Kidney (tissue), 14 donors: ENCODE data around the gene SLC10A2. TPM values are rescaled to one million over a fixed set of nuclear protein-coding genes. Genes with fewer than 3 reads are reported as not detected.
A peak's percentile ranks its signal among the peaks of the same experiment; 100 is the strongest.

Source experiments
- DNase-seq, 5 donors: peaks; one replicate each; pipeline ENCODE4 v3.0.0-alpha.2; 2013 to 2020
- FAIRE-seq: peaks from 2 replicates; lab custom pipeline; 2012; peaks lifted over from hg19 to GRCh38; lab: Jason Lieb, UNC
- H3K27ac ChIP-seq, 2 donors: one replicate each; pipeline ENCODE4 v1.7.0; 2013; ENCODE audit warnings: low read depth in 2 of 2, low read length in 2 of 2, inconsistent platforms in 1 of 2
- H3K27me3 ChIP-seq: one replicate; pipeline ENCODE4 v1.7.1; 2013; ENCODE audit warnings: low read length, inconsistent platforms; ENCODE audit not compliant: control insufficient read depth, insufficient read depth
- H3K36me3 ChIP-seq, 3 donors: one replicate each; pipeline versions ENCODE4 v1.7.0 to v1.7.1; 2013; ENCODE audit warnings: low read length in 3 of 3, control low read depth in 1 of 3, inconsistent platforms in 1 of 3; ENCODE audit not compliant: insufficient read depth in 3 of 3, control insufficient read depth in 2 of 3
- H3K4me1 ChIP-seq, 3 donors: one replicate each; pipeline versions ENCODE4 v1.7.0 to v1.7.1; 2013; ENCODE audit warnings: low read length in 3 of 3, inconsistent platforms in 1 of 3, low read depth in 1 of 3; ENCODE audit not compliant: control insufficient read depth in 2 of 3, insufficient read depth in 2 of 3
- H3K4me3 ChIP-seq, 3 donors: one replicate each; pipeline versions ENCODE4 v1.7.0 to v1.8.1; 2013; ENCODE audit warnings: low read length in 3 of 3, control low read depth in 1 of 3, inconsistent platforms in 1 of 3
- H3K9ac ChIP-seq, 3 donors: one replicate each; pipeline versions ENCODE4 v1.7.0 to v1.7.1; 2013; ENCODE audit warnings: low read length in 3 of 3, control low read depth in 1 of 3, inconsistent platforms in 1 of 3
- H3K9me3 ChIP-seq, 3 donors: one replicate each; pipeline versions ENCODE4 v1.7.0 to v1.7.1; 2013; ENCODE audit warnings: low read length in 3 of 3, control low read depth in 1 of 3, inconsistent platforms in 1 of 3; ENCODE audit not compliant: control insufficient read depth in 2 of 3, insufficient read depth in 1 of 3
- intact Hi-C: fragments of 100-400 bp; cut with DNase I; formaldehyde crosslinking; loops from one replicate; pipeline ENCODE4 v1.11.1; 2022
- polyA plus RNA-seq: library from polyadenylated mRNA; stranded (reverse); fragments of 350-450 nt; fragmentation: Illumina TruSeq; extraction: RNeasy Lipid Tissue Mini Kit (QIAGEN cat#74804); gene quantifications from one replicate; pipeline ENCODE4 v1.2.3, GENCODE V29; 2014; ENCODE audit warnings: low read depth, low replicate concordance; ENCODE audit not compliant: insufficient read depth
- total RNA-seq: library from RNA; stranded (reverse); fragmentation: NEBNext Ultra II Directional; extraction: Animal tissue kit (Norgen Biotek cat#: 25700); gene quantifications from one replicate; pipeline ENCODE4 v1.2.1, GENCODE V29; 2021
- TF ChIP-seq, protein P1 (sequence below): IDR thresholded peaks from 3 replicates; pipeline ENCODE4 v1.5.1; 2012; ENCODE audit warnings: mild to moderate bottlenecking, moderate library complexity, borderline replicate concordance; ENCODE audit not compliant: insufficient read depth; ENCODE audit errors: extremely low read depth
- donor health status: control.
- donor health status: control.
- donor health status: control.
- donor health status: control.
- donor health status: control.
- donor health status: DM: yes; HTN: yes; CAD: no.
- donor health status: Normal renal cell carcinoma (clear cell type).

SLC10A2 gene
- total and polyA plus RNA-seq, 2 donors from 2014 or later = 0.19 to 4.5 TPM

- no peaks in the 10 kb centered on the region for H3K27me3 ChIP-seq
- no peak overlapping the region for H3K4me3 ChIP-seq
- intact Hi-C loops = no loop called here
- no peak overlapping the region for H3K27ac ChIP-seq
- TF ChIP-seq, protein P1, sequence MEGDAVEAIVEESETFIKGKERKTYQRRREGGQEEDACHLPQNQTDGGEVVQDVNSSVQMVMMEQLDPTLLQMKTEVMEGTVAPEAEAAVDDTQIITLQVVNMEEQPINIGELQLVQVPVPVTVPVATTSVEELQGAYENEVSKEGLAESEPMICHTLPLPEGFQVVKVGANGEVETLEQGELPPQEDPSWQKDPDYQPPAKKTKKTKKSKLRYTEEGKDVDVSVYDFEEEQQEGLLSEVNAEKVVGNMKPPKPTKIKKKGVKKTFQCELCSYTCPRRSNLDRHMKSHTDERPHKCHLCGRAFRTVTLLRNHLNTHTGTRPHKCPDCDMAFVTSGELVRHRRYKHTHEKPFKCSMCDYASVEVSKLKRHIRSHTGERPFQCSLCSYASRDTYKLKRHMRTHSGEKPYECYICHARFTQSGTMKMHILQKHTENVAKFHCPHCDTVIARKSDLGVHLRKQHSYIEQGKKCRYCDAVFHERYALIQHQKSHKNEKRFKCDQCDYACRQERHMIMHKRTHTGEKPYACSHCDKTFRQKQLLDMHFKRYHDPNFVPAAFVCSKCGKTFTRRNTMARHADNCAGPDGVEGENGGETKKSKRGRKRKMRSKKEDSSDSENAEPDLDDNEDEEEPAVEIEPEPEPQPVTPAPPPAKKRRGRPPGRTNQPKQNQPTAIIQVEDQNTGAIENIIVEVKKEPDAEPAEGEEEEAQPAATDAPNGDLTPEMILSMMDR = no peak
- FAIRE-seq (no peak), DNase-seq (no peak)
- no peaks in the 10 kb centered on the region for H3K36me3 ChIP-seq
- no peak overlapping the region for H3K9ac ChIP-seq
- H3K9me3 ChIP-seq = no peaks in the 10 kb centered on the region
- H3K4me1 ChIP-seq = no peaks in the 10 kb centered on the region
Measured at GRCh38 chr13:103102482-103102881, 36.3 kb upstream of the SLC10A2 start.

DNA sequence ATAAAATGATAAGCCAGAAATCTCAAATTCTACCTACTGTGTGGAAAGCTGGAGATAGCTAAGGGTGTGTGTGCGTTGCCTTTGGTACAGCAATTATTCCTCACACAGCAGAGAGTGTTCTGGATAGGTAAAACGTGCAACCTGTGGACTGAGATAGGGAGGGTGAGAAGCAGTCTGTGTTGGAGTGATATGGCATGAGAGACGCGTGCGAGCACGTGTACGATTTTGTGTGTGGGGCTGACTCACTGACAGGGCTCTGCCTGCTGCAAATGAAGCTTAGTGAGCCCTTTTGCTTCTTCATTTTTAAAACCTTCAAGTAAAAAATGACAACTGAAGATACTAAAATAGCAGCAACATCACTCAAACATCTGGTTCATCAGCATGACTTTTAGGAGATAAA lies 35.7 kb upstream of the SLC10A2 start:
- no peak overlapping the region for H3K4me3 ChIP-seq
- TF ChIP-seq, protein P1 = no peak
- intact Hi-C loops = no loop called here
- H3K27me3 ChIP-seq = no peaks in the 10 kb centered on the region
- no peaks in the 10 kb centered on the region for H3K36me3 ChIP-seq
- DNase-seq (no peak), FAIRE-seq (no peak)
- no peaks in the 10 kb centered on the region for H3K9me3 ChIP-seq
- H3K27ac ChIP-seq = no peak overlapping the region
- H3K4me1 ChIP-seq = no peaks in the 10 kb centered on the region
- no peak overlapping the region for H3K9ac ChIP-seq

- H3K27me3 ChIP-seq = no peaks in the 10 kb centered on the region
- H3K27ac ChIP-seq = no peak overlapping the region
- H3K36me3 ChIP-seq = no peaks in the 10 kb centered on the region
- no peaks in the 10 kb centered on the region for H3K4me1 ChIP-seq
- no peaks in the 10 kb centered on the region for H3K9me3 ChIP-seq
- FAIRE-seq (no peak), DNase-seq (peak in 1 of 5 donors; percentile 9)
- H3K4me3 ChIP-seq = no peak overlapping the region
- intact Hi-C loops = no loop called here
- TF ChIP-seq, protein P1 = no peak
- no peak overlapping the region for H3K9ac ChIP-seq
Measured at GRCh38 chr13:103101500-103101899, 35.3 kb upstream of the SLC10A2 start.

DNA sequence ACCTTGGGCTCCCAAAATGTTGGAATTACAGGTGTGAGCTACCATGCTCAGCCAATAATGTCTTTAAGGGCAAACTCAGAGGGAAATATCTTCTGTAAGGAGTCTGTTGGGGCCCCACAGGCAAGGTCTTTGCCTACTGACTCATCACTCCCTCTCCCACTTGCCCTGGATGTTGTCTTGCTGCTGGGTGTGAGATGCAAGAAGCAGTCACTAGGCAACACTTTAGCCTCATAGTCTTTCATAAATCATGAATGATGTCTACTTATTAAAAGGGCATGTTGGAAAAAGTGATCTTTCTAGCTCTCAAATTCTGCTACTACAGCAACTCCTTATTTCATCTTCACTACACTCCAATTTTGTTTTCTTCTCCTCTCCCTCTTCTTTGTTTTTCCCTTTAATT lies 34.6 kb upstream of the SLC10A2 start:
- H3K27ac ChIP-seq = no peak overlapping the region
- TF ChIP-seq, protein P1 = no peak
- no peaks in the 10 kb centered on the region for H3K27me3 ChIP-seq
- no peak for FAIRE-seq
- H3K9ac ChIP-seq = no peak overlapping the region
- H3K9me3 ChIP-seq = no peaks in the 10 kb centered on the region
- no peak overlapping the region for H3K4me3 ChIP-seq
- intact Hi-C loops = no loop called here
- H3K36me3 ChIP-seq = no peaks in the 10 kb centered on the region
- H3K4me1 ChIP-seq = no peaks in the 10 kb centered on the region
- no peak for DNase-seq
